ENCODE measurements around the gene DENND1A. TPM values are rescaled to one million over a fixed set of nuclear protein-coding genes. Genes with fewer than 3 reads are reported as not detected.

The DENND1A gene
- total RNA-seq, 1 experiment from 2014 or later = 23.5 TPM

DNA sequence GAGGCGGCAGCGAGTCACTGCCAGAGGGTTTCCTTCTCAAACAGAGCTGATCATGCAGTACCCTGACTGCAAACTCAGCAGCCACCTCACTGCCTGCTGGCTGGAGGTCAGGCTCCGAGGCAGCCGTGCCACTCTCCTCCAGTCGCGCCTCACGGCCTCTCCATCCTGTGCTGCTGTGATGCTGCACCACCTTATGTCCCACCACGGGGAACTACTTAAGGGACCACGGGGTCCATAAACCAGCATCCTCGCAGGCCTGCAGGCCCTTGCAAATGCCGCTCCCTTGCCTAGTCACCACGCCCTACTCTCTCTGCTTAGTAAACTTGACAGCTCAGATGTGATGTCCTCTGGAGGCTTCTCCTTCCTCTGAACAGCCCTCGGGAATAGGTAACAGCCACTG, 474.7 kb downstream of the DENND1A start (continued):
- TF ChIP-seq ZNF219 (CRISPR knock-in tag; IDR thresholded peaks at IDR 0.05; ENCODE audit: borderline replicate concordance) = no peak
- no peak for TF ChIP-seq ATF1 (CRISPR knock-in tag; IDR thresholded peaks at IDR 0.05)

DNA sequence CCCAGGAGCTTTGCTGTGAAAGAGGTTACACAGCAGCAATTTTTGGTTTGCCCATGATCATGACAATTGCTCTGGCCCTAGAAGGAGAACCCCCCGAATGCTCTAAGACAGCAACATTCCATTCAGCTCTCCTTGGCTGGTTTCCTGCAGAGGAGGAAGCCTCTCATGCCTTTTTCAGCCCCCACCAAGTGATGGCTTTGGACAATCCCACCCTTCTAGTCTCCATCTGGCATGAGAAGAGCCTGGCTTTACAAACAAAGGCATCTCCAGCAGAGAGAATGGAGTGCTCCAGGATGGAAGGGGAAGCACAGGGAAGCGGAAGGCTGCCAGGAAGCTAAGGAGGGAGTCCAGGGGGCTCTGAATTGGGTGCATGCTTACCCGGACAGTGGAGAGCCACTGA, 475.6 kb downstream of the DENND1A start:
- no peaks in the 10 kb centered on the region for H3K9me3 Mint-ChIP-seq
- TF ChIP-seq, protein P1, sequence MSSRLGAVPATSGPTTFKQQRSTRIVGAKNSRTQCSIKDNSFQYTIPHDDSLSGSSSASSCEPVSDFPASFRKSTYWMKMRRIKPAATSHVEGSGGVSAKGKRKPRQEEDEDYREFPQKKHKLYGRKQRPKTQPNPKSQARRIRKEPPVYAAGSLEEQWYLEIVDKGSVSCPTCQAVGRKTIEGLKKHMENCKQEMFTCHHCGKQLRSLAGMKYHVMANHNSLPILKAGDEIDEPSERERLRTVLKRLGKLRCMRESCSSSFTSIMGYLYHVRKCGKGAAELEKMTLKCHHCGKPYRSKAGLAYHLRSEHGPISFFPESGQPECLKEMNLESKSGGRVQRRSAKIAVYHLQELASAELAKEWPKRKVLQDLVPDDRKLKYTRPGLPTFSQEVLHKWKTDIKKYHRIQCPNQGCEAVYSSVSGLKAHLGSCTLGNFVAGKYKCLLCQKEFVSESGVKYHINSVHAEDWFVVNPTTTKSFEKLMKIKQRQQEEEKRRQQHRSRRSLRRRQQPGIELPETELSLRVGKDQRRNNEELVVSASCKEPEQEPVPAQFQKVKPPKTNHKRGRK (CRISPR knock-in tag; IDR thresholded peaks at IDR 0.05; ENCODE audit: borderline replicate concordance) = no peak
- no peak for TF ChIP-seq ZNF532 (CRISPR knock-in tag; IDR thresholded peaks at IDR 0.05; ENCODE audit: borderline replicate concordance)
- TF ChIP-seq GRHL2 (CRISPR knock-in tag; IDR thresholded peaks at IDR 0.05; ENCODE audit: insufficient replicate concordance, severe bottlenecking) = no peak
- H3K27ac Mint-ChIP-seq = no peak overlapping the region
- peaks cover 4% of the 10 kb centered on the region for H3K4me1 Mint-ChIP-seq
- H3K27me3 Mint-ChIP-seq (ENCODE audit: low read depth) = no peaks in the 10 kb centered on the region
- H3K4me3 Mint-ChIP-seq = no peak overlapping the region
- ATAC-seq (no peak; the same call in 1 of the 2 replicates), DNase-seq (ENCODE audit: low spot score) (no peak)
- no peaks in the 10 kb centered on the region for H3K36me3 Mint-ChIP-seq
- ChIA-PET POLR2A (no interaction called here), CTCF (no interaction called here)

DNA sequence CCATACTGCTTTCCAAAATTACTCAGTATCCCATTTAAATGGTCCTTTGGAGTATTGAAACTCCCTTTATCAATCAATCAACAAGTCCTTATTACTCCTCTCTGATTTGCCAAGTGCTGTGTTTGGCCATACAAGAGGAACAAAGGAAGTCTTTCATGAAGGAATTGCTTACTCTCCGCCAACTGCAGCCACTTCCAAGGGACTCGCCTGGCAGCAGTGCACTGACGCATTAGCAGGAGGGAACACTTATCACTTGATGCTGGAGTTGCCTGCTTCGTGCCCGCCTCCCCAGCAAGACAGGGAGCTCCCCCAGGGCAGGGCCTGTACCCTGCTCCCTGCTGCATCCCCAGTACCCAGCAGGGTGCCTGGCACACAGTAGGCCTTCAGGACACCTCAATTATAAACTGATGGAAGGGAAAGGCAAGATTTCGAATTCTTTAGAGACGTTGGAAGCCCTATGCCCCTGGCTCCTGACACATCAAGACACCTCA, 476.1 kb downstream of the DENND1A start:
- no peak overlapping the region for H3K4me3 Mint-ChIP-seq
- no peak for ATAC-seq
- TF ChIP-seq ARID4B (CRISPR knock-in tag; IDR thresholded peaks at IDR 0.05; ENCODE audit: borderline replicate concordance) (no peak), TP53 (CRISPR knock-in tag; IDR thresholded peaks at IDR 0.05) (no peak), ATF3 (CRISPR knock-in tag; conservative IDR thresholded peaks at IDR 0.05) (no peak), NFE2L1 (CRISPR knock-in tag; IDR thresholded peaks at IDR 0.05) (no peak), JAZF1 (CRISPR knock-in tag; IDR thresholded peaks at IDR 0.05) (no peak), SP1 (CRISPR knock-in tag; conservative IDR thresholded peaks at IDR 0.05) (no peak), ZNF423 (CRISPR knock-in tag; IDR thresholded peaks at IDR 0.05) (no peak), ERG (CRISPR knock-in tag; IDR thresholded peaks at IDR 0.05) (no peak), SMAD4 (CRISPR knock-in tag; IDR thresholded peaks at IDR 0.05) (no peak), ZNF219 (CRISPR knock-in tag; IDR thresholded peaks at IDR 0.05; ENCODE audit: borderline replicate concordance) (no peak)
- TF ChIP-seq, protein P2, sequence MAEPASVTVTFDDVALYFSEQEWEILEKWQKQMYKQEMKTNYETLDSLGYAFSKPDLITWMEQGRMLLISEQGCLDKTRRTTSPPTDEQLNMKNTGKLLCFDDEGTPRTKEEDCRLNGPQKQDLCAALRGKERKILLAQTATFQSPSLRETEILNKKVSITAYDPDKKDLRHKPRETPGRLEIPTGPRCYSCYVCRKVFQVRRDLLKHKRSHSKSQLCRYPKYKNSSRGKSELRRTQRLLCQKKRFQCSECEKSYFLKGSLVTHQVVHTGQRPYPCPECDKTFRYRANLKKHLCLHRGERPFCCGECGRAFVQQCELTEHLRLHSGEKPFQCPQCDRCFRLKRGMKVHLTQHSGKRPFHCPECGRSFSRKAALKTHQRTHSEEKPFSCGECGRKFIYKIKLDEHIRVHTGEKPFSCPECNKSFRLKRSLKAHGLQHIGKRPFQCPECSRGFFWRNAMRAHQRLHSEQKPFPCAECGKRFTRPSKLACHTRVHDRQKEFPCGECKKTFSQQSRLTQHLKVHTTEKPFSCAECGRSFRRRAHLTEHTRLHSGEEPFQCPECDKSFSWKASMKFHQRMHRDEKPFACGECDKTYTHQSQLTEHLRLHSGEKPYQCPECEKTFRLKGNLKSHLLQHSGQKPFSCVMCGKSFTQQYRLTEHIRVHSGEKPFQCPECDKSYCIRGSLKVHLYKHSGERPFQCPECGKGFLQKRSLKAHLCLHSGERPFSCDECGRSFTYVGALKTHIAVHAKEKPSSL (CRISPR knock-in tag; conservative IDR thresholded peaks at IDR 0.05) = no peak
- TF ChIP-seq, protein P3, sequence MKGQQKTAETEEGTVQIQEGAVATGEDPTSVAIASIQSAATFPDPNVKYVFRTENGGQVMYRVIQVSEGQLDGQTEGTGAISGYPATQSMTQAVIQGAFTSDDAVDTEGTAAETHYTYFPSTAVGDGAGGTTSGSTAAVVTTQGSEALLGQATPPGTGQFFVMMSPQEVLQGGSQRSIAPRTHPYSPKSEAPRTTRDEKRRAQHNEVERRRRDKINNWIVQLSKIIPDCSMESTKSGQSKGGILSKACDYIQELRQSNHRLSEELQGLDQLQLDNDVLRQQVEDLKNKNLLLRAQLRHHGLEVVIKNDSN (CRISPR knock-in tag; IDR thresholded peaks at IDR 0.05) = no peak

More for the DNA sequence above, 476.1 kb downstream of the DENND1A start:
- H3K4me1 Mint-ChIP-seq = peaks cover 4% of the 10 kb centered on the region
- ChIA-PET POLR2A (no interaction called here), CTCF (interaction anchor here (0.6 kb wide), 1 partner anchor 960 kb away, joined by 3 read pairs; no protein-coding TSS in a partner anchor)
- DNase-seq (ENCODE audit: low spot score) = no peak
- no peaks in the 10 kb centered on the region for H3K27me3 Mint-ChIP-seq (ENCODE audit: low read depth)
- no peak overlapping the region for H3K27ac Mint-ChIP-seq
- no peaks in the 10 kb centered on the region for H3K36me3 Mint-ChIP-seq
- H3K9me3 Mint-ChIP-seq = no peaks in the 10 kb centered on the region
